Adrenal gland (tissue), 12 donors: ENCODE data around the gene FOXO1. TPM values are rescaled to one million over a fixed set of nuclear protein-coding genes. Genes with fewer than 3 reads are reported as not detected.

Source experiments
- DNase-seq, 7 donors: peaks; one replicate each; pipeline ENCODE4 v3.0.0-alpha.2; 2019 to 2020
- H3K27ac ChIP-seq, 5 donors: fragments of 200-600 bp; sonication (generic) in 4 of 5; 1 replicate in 3 of 5; 2 replicates in 2 of 5; pipeline versions ENCODE4 v1.5.1 to v1.8.0; 2016 to 2020; ENCODE audit warnings: mild to moderate bottlenecking in 1 of 5
- H3K27me3 ChIP-seq: fragments of 200-600 bp; 2 replicates; pipeline ENCODE4 v1.8.0; 2021
- H3K36me3 ChIP-seq, 2 donors: fragments of 200-600 bp; replicated peaks in 1 of 2; 1 replicate in 1 of 2; 2 replicates in 1 of 2; pipeline versions ENCODE4 v1.5.1 to v1.8.0; 2018 to 2022
- H3K4me1 ChIP-seq, 2 donors: fragments of 200-600 bp; replicated peaks in 1 of 2; 1 replicate in 1 of 2; 2 replicates in 1 of 2; pipeline versions ENCODE4 v1.5.1 to v1.8.0; 2018 to 2021
- H3K4me3 ChIP-seq, 4 donors: fragments of 200-600 bp; sonication (generic) in 3 of 4; one replicate each; pipeline ENCODE4 v1.5.1; 2016 to 2018
- H3K9me3 ChIP-seq, 3 donors: fragments of 200-600 bp; sonication (generic) in 1 of 3; replicated peaks in 1 of 3; 1 replicate in 2 of 3; 2 replicates in 1 of 3; pipeline versions ENCODE4 v1.5.1 to v1.8.0; 2016 to 2021
- CTCF ChIP-seq, 6 experiments: fragments of 450-650 bp in 4 of 6; fragments of 200-600 bp in 2 of 6; sonication (generic) in 1 of 6; IDR thresholded peaks; 1 replicate in 5 of 6; 2 replicates in 1 of 6; pipeline versions ENCODE4 v1.5.1 to v1.8.0; 2016 to 2021; ENCODE audit warnings: antibody characterized with exemption in 6 of 6, mild to moderate bottlenecking in 2 of 6, moderate library complexity in 1 of 6
- POLR2A ChIP-seq, 2 donors: fragments of 450-650 bp; IDR thresholded peaks; one replicate each; pipeline ENCODE4 v1.6.1; 2017; ENCODE audit warnings: antibody characterized with exemption in 2 of 2, mild to moderate bottlenecking in 2 of 2, moderate library complexity in 1 of 2
- WGBS, 4 donors: extraction: QIAGEN DNeasy Blood & Tissue Kit in 2 of 4; methylation state at CpG; one replicate each; pipeline versions ENCODE4 v1.1.5 to v1.1.7; 2013 to 2017; 5-methylcytosine and 5-hydroxymethylcytosine counted together
- intact Hi-C, 2 donors: fragments of 100-400 bp; cut with DNase I; formaldehyde crosslinking; loops; one replicate each; pipeline versions ENCODE4 v1.14.1 to v1.15.0; 2022 to 2023
- polyA plus RNA-seq, 3 donors: library from polyadenylated mRNA; stranded (reverse); fragments of 200-250 nt in 2 of 3; fragments of 350-450 nt in 1 of 3; fragmentation: Illumina TruSeq in 1 of 3; extraction: RNeasy Lipid Tissue Mini Kit (QIAGEN cat#74804) in 1 of 3; gene quantifications; one replicate each; pipeline ENCODE4 v1.2.3, GENCODE V29; 2013 to 2014
- total RNA-seq, 9 donors: library from RNA; depleted of rRNA in 4 of 9; stranded (reverse); fragments of >200 nt in 4 of 9; fragments of 120-200 nt in 1 of 9; fragmentation: NEBNext Ultra II Directional in 1 of 9; extraction: Animal tissue kit (Norgen Biotek cat#: 25700) in 1 of 9; gene quantifications; one replicate each; pipeline versions ENCODE4 v1.1.0 to v1.2.4, GENCODE V29; 2013 to 2023
- donor health status: healthy with polysubstance abuse.
- donor health status: Bipolar disorder and iron deficiency.
- donor health status: DM: yes; HTN: yes; CAD: no.
- donor health status: DM: no; HTN: no; CAD: no.
- donor health status: DM: no; HTN: no; CAD: no.
- donor health status: DM: yes; HTN: yes; CAD: no.

The FOXO1 gene
- total and polyA plus RNA-seq, 12 donors: 4.3 to 35.4 (median 21.5) TPM

- DNase-seq: no peak
- Histone ChIP-seq H3K27me3 (no peaks in the 10 kb centered on the region), H3K9me3 (no peaks in the 10 kb centered on the region), H3K4me1 (peaks cover 10 to 45% of the 10 kb centered on the region in 2 donors), H3K27ac (peak overlapping the region in 1 of 5 donors; percentile 53), H3K4me3 (no peak overlapping the region), H3K36me3 (no peaks in the 10 kb centered on the region)
- intact Hi-C loops: no loop called here
- 64 to 74% (median 66%) methylated on average over 5 of the region's 5 CpGs for WGBS, 4 donors
- TF ChIP-seq CTCF (IDR thresholded peaks at IDR 0.05) (no peak), POLR2A (IDR thresholded peaks at IDR 0.05) (no peak)
These were observed 67.3 kb downstream of the FOXO1 start for GRCh38 chr13:40599124-40599523.

GRCh38 chr13:40598569-40598968, 67.9 kb downstream of the FOXO1 start:
- Histone ChIP-seq H3K27me3 (no peaks in the 10 kb centered on the region), H3K36me3 (no peaks in the 10 kb centered on the region), H3K4me3 (no peak overlapping the region), H3K27ac (peak overlapping the region in 2 of 5 donors; percentile 23 to 53), H3K4me1 (peaks cover 10 to 45% of the 10 kb centered on the region in 2 donors), H3K9me3 (no peaks in the 10 kb centered on the region)
- intact Hi-C loops: no loop called here
- 33 to 44% (median 38%) methylated on average over 1 of the region's 1 CpG for WGBS, 4 donors
- DNase-seq: peak; percentile 75 to 89 (median 83)
- TF ChIP-seq POLR2A (IDR thresholded peaks at IDR 0.05): peak in 1 of 2 donors; percentile 21
- no peak for TF ChIP-seq CTCF (IDR thresholded peaks at IDR 0.05)

- peak overlapping the region in 3 of 5 donors; percentile 23 to 53 (median 45) for H3K27ac ChIP-seq
- H3K27me3 ChIP-seq: no peaks in the 10 kb centered on the region
- no peaks in the 10 kb centered on the region for H3K9me3 ChIP-seq
- no peak for TF ChIP-seq POLR2A (IDR thresholded peaks at IDR 0.05)
- TF ChIP-seq CTCF (IDR thresholded peaks at IDR 0.05): no peak
- WGBS, 4 donors: 72 to 82% (median 78%) methylated on average over 11 of the region's 11 CpGs
- no peak overlapping the region for H3K4me3 ChIP-seq
- peak in 3 of 7 donors; percentile 31 to 52 (median 35) for DNase-seq
- H3K4me1 ChIP-seq: peaks cover 10 to 45% of the 10 kb centered on the region in 2 donors
- no peaks in the 10 kb centered on the region for H3K36me3 ChIP-seq
- intact Hi-C loops: no loop called here
These were observed 68.6 kb downstream of the FOXO1 start for GRCh38 chr13:40597735-40598365.

- Histone ChIP-seq H3K36me3 (no peaks in the 10 kb centered on the region), H3K27ac (peak overlapping the region in 1 of 5 donors; percentile 45), H3K4me1 (peaks cover 10 to 39% of the 10 kb centered on the region in 2 donors), H3K4me3 (no peak overlapping the region), H3K27me3 (no peaks in the 10 kb centered on the region), H3K9me3 (no peaks in the 10 kb centered on the region)
- peak in 1 of 7 donors; percentile 24 for DNase-seq
- TF ChIP-seq POLR2A (IDR thresholded peaks at IDR 0.05): no peak
- TF ChIP-seq CTCF (IDR thresholded peaks at IDR 0.05): no peak
- intact Hi-C loops: no loop called here
- WGBS, 4 donors: 46 to 57% (median 47%) methylated on average over 4 of the region's 4 CpGs
These were observed 70.0 kb downstream of the FOXO1 start for GRCh38 chr13:40596484-40596883.
